ENCODE results near the gene SLIT3.

GRCh38 chr5:169131616-169132301 lies 169.2 kb downstream of the SLIT3 start:
- TF ChIP-seq CTCF (IDR thresholded peaks at IDR 0.05; ENCODE audit: insufficient read depth, low read length, poor library complexity, severe bottlenecking) (no peak), EZH2phosphoT487 (conservative IDR thresholded peaks at IDR 0.05; ENCODE audit: low read length) (no peak)

Data from SU-DHL-6 (cell line).